ENCODE data around the gene GPAM.

GPAM gene

DNA sequence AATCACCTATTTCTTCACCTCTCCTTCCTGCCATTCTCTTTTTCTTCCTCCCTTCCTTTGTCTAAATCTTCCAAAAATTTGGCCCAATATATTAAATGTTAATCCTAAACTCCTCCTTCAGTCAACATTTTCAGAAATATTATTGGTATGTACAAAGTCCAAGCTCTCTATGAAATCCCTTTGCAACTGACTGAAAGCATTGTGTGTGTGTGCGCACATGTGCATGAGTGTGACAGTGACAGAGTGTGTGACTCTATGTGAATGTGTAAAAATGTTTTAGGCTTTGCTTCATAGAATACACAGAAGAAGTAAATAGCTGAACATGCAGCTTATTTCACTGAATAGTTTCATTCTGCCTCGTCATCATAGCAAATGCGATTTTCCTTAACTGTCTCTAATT is 7.0 kb downstream of the GPAM start:
- DNase-seq: no peak

DNA sequence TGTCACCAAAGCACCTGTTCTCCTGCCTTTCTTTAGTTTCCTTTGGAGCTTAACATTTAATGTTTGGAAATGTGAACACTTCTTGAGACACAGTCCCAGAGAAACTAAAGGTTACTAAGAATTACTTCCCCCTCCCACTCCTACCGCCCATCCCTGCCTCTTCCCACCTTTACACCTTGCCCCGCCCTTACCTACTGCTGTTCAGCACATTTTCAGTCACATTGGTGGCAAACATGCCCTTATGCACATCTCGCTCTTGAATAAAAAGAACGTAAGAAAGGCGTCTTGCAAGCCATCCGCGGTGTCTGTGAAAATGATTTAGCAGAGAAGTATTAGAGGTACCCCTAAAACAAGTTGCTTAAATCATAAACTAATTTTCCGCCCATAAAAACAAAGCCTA is 8.2 kb downstream of the GPAM start:
- DNase-seq: no peak

GRCh38 chr10:112173206-112173605 is 10.4 kb downstream of the GPAM start:
- DNase-seq: no peak

GRCh38 chr10:112168733-112169132 is 14.8 kb downstream of the GPAM start:
- no peak for DNase-seq

GRCh38 chr10:112166800-112167199 is 16.8 kb downstream of the GPAM start:
- DNase-seq: no peak

- no peak for DNase-seq
These were observed 21.6 kb downstream of the GPAM start for GRCh38 chr10:112161757-112162518.

DNA sequence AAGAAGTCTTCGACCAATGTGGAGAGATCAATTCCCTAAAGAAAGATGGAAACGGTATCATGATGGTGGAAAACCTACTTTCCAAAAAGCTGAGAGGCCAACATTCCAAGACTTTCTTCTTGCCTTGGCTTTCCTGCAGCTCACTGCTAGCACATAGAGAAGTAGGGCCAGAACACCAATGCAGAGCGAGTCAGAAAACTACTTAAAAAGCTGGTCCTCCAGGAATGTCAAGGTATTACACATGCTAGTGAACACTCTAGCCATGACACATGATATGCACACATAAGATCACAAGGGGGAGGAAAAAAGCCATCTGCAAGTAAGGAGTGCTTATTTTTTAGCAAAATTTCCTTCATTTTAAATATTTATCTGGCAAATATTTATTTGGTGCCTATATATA is 22.7 kb downstream of the GPAM start:
- DNase-seq: no peak

DNA sequence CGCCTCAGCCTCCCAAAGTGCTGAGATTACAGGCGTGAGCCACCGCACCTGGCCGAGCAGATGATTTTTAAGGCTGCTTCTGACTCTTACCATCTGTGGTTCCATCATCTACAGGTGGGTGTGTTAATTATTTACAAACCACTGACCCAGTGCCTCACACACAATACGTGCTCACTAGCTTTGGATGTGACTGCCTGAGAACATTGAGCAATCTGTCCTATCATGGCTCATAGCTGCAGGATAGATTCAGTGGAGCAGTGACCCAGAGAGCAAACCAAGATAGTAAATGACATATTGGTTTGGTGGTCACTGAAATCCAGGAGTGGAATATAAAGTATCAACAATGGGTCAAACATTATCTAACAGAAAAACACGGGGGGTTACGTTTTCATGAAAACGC is 24.1 kb downstream of the GPAM start:
- no peak for DNase-seq

DNA sequence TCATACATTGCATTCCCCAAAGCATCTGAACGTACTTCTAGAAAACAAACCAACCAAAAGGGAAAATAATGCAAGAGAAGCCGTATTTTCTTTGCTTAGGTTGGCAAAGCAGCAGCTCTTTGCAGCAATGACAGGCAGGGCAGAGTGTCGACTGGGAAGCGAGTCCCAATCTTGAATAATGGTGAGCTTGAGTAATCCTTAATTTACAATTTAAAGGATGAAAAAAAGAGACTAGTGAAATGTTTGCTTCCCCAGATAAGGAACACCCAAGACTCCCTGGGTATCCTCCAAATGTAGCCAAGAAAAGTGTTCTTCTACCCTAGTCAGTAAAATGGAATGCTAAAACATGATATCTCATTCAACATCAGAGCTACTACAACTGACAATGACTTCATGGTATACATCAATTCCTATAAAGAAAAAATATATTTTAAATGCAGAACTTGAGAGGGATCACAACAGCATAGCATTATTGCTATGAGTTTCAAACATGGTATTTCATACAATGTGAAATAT is 32.0 kb downstream of the GPAM start:
- no peak for DNase-seq

GRCh38 chr10:112148331-112148730 is 35.2 kb downstream of the GPAM start:
- DNase-seq: no peak

DNA sequence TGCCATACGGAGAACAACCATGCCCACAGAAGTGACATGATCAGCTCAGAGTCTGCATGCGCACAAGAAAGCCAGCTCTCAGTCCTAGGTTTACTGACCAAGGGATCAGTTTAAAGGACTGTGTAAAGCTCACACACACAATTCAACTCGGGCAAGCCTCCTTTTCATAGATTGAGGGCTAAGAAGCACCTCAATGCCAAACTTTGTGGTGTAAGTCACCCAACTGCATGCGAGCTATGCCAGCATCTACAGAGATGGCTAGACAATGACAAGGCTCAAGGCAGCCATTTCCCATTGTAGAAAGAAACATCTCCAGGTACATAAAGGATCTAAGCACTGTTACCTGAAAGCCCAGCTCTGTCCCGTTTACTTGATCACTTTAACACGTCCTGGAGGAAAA is 36.8 kb downstream of the GPAM start:
- no peak for DNase-seq

- DNase-seq: no peak
These were observed 38.3 kb downstream of the GPAM start for GRCh38 chr10:112145263-112145662.

DNA sequence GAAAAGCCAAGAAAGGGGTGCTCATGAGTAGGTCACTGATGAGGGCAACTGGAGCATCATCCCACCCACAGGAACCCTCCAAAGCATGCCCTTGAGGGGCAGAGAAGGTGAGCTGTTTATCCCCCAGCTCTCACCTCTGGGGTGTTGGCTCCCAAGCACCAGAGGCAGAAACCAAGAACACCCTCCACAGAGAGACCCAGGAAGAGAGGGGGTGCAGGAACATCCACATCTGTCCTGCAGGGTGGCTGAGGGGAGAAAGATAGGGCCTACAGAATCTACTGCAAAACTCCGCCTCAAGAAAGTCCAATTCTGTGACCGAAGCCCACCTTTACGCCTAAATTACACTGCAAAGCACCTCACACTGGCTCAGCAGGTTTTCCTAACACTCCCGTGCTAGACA is 40.1 kb downstream of the GPAM start:
- no peak for DNase-seq

- no peak for DNase-seq
These were observed 42.3 kb downstream of the GPAM start for GRCh38 chr10:112141292-112141691.

DNA sequence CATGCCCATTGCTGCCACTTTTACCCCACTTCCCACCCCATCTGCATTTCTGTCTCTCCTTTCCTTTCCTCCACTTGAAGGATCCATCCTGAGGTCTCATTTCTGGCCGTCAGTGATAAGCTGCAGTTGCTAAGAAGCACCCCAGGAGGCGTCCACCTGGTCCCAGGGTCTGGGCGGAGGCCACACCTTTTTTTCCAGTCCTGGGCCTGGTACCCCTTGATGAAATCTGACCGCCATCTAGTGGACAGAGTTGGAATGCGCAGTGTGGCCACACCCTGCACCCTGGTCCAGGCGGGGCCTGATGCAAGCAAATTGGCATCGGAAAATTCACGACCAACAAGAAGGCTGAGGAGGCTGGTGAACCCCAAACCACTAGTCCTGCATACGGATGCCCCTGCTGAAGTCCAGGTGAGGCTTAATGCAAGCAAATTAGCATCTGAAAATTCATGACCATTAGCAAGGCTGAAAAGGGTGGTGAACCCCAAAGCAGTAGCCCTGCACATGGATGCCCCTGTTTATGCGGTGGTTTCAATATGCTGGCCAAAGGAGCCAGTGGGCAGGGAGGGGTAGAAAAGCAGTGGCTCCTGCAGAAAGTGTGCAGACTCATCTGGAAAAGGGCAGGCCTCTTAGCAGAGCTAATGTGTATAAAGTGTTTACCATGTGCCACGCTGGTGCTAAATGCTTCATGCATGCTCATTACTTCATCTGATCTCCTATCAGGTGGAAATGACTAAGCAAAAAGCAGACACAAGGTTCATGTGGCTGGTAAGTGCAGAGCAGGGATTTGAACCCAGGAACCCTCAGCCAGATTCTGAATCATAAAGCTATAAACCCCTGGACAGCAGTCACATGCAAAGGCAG is 43.2 kb downstream of the GPAM start:
- peak; percentile 68 for DNase-seq

GRCh38 chr10:112139176-112139575 is 44.4 kb downstream of the GPAM start:
- no peak for DNase-seq

GRCh38 chr10:112137154-112137987 is 46.2 kb downstream of the GPAM start:
- DNase-seq: peak; percentile 47

DNA sequence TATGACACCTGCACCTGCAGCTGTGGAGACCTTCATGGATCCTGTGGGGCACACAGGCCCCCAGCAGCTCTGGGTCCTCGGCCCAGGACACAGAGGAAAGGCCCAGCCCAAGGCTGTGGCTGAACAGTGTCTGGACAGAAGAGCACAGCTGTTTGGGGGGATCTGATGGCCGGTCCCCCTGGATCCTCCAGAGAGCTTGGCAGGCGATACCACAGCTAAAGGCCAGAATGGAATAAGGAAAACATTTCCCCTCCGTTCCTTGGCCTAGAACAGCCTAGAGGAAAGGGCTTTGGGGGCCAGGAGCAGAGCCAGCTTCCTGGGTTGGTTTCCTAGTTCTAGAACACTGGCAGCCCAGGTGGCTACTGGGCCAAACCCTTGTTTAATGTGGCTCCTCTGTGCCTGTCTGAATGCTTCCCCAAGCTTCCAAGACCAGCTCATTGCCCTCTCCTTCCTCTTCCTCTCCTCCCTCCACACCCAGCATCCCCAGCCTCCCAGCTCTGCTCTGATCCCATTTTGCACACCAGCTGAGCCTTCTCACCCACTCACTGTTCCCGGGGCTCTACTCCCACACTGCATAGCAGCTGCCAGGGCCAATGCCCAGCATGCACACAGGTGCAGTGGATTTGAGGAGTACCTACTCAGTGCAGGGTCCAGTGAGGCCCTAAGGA is 46.9 kb downstream of the GPAM start:
- no peak for DNase-seq

DNA sequence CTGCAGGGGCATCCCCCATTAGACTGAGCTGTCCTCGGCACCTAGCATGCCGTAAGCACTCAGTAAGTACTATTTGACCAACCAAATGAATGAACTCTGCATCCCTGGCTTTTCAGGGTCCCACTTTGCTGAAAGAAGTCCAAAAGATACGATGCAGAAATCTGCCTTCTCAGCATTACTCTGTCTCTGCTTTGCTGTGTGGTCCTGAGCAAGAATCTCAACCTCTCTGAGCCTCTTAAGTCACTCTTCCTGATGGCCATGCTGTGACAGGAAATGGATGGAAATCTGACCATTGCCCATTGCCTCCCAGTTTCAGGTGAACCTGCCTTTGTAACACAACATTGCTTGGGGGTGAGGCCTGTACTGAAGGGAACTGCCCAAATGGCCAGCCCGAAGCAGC is 48.0 kb downstream of the GPAM start:
- DNase-seq: no peak

- no peak for DNase-seq
These were observed 51.1 kb downstream of the GPAM start for GRCh38 chr10:112132435-112132834.

- DNase-seq: no peak
These were observed 51.6 kb downstream of the GPAM start for GRCh38 chr10:112131996-112132395.

DNA sequence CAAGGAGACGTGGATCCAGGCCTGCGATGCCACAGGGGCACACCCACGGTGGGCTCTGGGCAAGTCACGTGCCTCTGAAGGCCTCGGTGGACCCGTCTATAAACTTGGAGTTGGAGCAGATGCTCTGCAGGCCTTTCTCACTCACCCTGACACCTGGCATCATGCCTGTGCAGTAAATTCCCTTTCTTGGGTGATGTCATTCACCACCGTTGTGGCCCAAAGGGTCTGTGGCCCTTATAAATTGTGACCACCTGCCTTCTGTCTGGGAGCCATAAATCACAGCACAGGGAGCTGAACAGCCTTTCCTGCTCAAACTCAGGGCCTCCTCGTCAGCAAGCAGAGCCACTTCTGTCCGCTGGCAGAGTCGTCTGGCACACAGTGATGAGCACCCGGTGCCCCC is 52.2 kb downstream of the GPAM start:
- DNase-seq: no peak

- no peak for DNase-seq
These were observed 56.7 kb downstream of the GPAM start for GRCh38 chr10:112126901-112127300.

All from CD4-positive, alpha-beta T cell treated with Interleukin-17A for 1 hour (primary cell).